K562 (cell line): ENCODE measurements around the gene BRMS1. TPM values are rescaled to one million over a fixed set of nuclear protein-coding genes. Genes with fewer than 3 reads are reported as not detected.

ENCODE experiments used
- ATAC-seq: fragments of 200-7000 bp; cut with Tn5 transposase; 3 replicates; pipeline ENCODE4 v1.9.1; 2020; ENCODE audit warnings: moderate library complexity
- BruUV-seq: library from RNA; stranded (reverse); fragments of 400-500 nt; replicated peaks from 2 replicates; lab custom pipeline; 2021; lab: Mats Ljungman, UMichigan
- CTCF ChIA-PET: fragments of 300-600 bp; formaldehyde crosslinking; extraction: SDS; loops from one replicate; lab custom pipeline; 2021; ENCODE audit warnings: low intra/inter-chr PET ratio; lab: Yijun Ruan, JAX
- POLR2A ChIA-PET: fragments of 300-600, 350-650 bp; sonication (Branson Sonifier 250); formaldehyde crosslinking; extraction: SDS; loops from one replicate; lab custom pipeline; 2021; ENCODE audit warnings: antibody characterized with exemption, inconsistent platforms; lab: Yijun Ruan, JAX
- DNase-seq, 4 experiments: peaks; one replicate each; pipeline versions ENCODE4 v3.0.0 to v3.0.0-alpha.2; 2011 to 2018; ENCODE audit warnings: low spot score in 3 of 4, mixed read lengths in 3 of 4; ENCODE audit errors: extremely low read depth in 1 of 4
- FAIRE-seq: peaks from 2 replicates; lab custom pipeline; 2011; peaks lifted over from hg19 to GRCh38; lab: Jason Lieb, UNC
- H2AFZ ChIP-seq: 2 replicates; pipeline ENCODE4 v1.6.0; 2011; ENCODE audit warnings: low read depth, low read length, control low read depth, inconsistent platforms
- H3K27ac ChIP-seq: fragments of 200-600 bp; 3 replicates; pipeline ENCODE4 v1.8.0; 2011; ENCODE audit warnings: low read depth, mild to moderate bottlenecking, control low read depth, inconsistent platforms, low read length, moderate library complexity, mixed read lengths; ENCODE audit errors: extremely low read depth
- H3K27me3 ChIP-seq, 2 experiments: fragments of 300-600 bp in 1 of 2; 2 replicates in 1 of 2; 3 replicates in 1 of 2; pipeline versions ENCODE4 v1.6.0 to v1.8.0; 2011; ENCODE audit warnings: inconsistent platforms in 2 of 2, low read length in 2 of 2, mild to moderate bottlenecking in 1 of 2, mixed read lengths in 1 of 2, moderate library complexity in 1 of 2; ENCODE audit not compliant: control insufficient read depth in 2 of 2, insufficient read depth in 2 of 2
- H3K36me3 ChIP-seq: fragments of 300-600 bp; 3 replicates; pipeline ENCODE4 v1.8.0; 2011; ENCODE audit warnings: mild to moderate bottlenecking, low read length, inconsistent platforms; ENCODE audit not compliant: control insufficient read depth, insufficient read depth
- H3K4me1 ChIP-seq, 2 experiments: fragments of 200-600 bp in 1 of 2; replicated peaks in 1 of 2; 2 replicates in 1 of 2; 3 replicates in 1 of 2; pipeline versions ENCODE4 v1.5.1 to v1.8.0; 2011; ENCODE audit warnings: inconsistent platforms in 2 of 2, low read length in 2 of 2, mild to moderate bottlenecking in 1 of 2, mixed read lengths in 1 of 2, moderate library complexity in 1 of 2; ENCODE audit not compliant: control insufficient read depth in 2 of 2, insufficient read depth in 2 of 2
- H3K4me2 ChIP-seq: 2 replicates; pipeline ENCODE4 v1.6.1; 2011; ENCODE audit warnings: low read length, control low read depth, inconsistent platforms, mixed read lengths; ENCODE audit not compliant: insufficient read depth
- H3K4me3 ChIP-seq: fragments of 200-600 bp; sonication (generic), shearing (Covaris generic); 2 replicates; pipeline ENCODE4 v1.5.1; 2016; ENCODE audit warnings: control low read depth, inconsistent platforms
- H3K79me2 ChIP-seq: fragments of 200-600 bp; 3 replicates; pipeline ENCODE4 v1.8.0; 2011; ENCODE audit warnings: low read length, inconsistent platforms; ENCODE audit not compliant: control insufficient read depth, insufficient read depth
- H3K9ac ChIP-seq, 2 experiments: 2 replicates each; pipeline versions ENCODE4 v1.6.0 to v1.6.1; 2011; ENCODE audit warnings: low read depth in 2 of 2, low read length in 2 of 2, control low read depth in 1 of 2, inconsistent platforms in 1 of 2, mild to moderate bottlenecking in 1 of 2, mixed read lengths in 1 of 2; ENCODE audit not compliant: insufficient read depth in 1 of 2
- H3K9me1 ChIP-seq: one replicate; pipeline ENCODE4 v1.6.0; 2011; ENCODE audit warnings: inconsistent platforms, mild to moderate bottlenecking, low read length, moderate library complexity; ENCODE audit not compliant: control insufficient read depth, insufficient read depth
- H3K9me3 ChIP-seq: replicated peaks from 2 replicates; pipeline ENCODE4 v1.5.1; 2011; ENCODE audit warnings: low read depth, low read length, inconsistent platforms; ENCODE audit not compliant: control insufficient read depth, insufficient read depth
- H4K20me1 ChIP-seq: replicated peaks from 2 replicates; pipeline ENCODE4 v1.6.1; 2011; ENCODE audit warnings: low read length, inconsistent platforms, mixed read lengths; ENCODE audit not compliant: control insufficient read depth, insufficient read depth
- ARID3B ChIP-seq: fragments of 250-450 bp; sonication (Bioruptor Pico); IDR thresholded peaks from 2 replicates; pipeline ENCODE4 v1.4.0; 2020; ENCODE audit warnings: borderline replicate concordance
- KAT2B ChIP-seq: IDR thresholded peaks from one replicate; pipeline ENCODE4 v1.6.1; 2012; ENCODE audit warnings: low read depth, mild to moderate bottlenecking, control low read depth, inconsistent platforms, low read length, moderate library complexity
- KLF6 ChIP-seq: fragments of 250-450 bp; sonication (Bioruptor Pico); IDR thresholded peaks from 2 replicates; pipeline ENCODE4 v1.4.0; 2020; ENCODE audit warnings: mild to moderate bottlenecking, moderate library complexity, borderline replicate concordance
- LARP7 ChIP-seq: fragments of 450-650 bp; IDR thresholded peaks from 2 replicates; pipeline ENCODE4 v1.6.1; 2016
- PATZ1 ChIP-seq: fragments of 250-450 bp; sonication (Bioruptor Pico); IDR thresholded peaks from 2 replicates; pipeline ENCODE4 v1.5.0; 2020; ENCODE audit warnings: mild to moderate bottlenecking, borderline replicate concordance
- RBFOX2 ChIP-seq: fragments of 200-400 bp; formaldehyde crosslinking; IDR thresholded peaks from 2 replicates; pipeline ENCODE4 v1.6.1; 2017; ENCODE audit warnings: low read depth, mild to moderate bottlenecking, low read length, moderate library complexity
- TFAP4 ChIP-seq: sonication (generic); formaldehyde crosslinking; IDR thresholded peaks from 2 replicates; pipeline ENCODE4 v1.8.0; 2022; ENCODE audit warnings: missing genetic modification reagents, mild to moderate bottlenecking, moderate library complexity, borderline replicate concordance
- ZBTB11 ChIP-seq, 3 experiments: fragments of 200-800 bp in 1 of 3; fragments of 250-450 bp in 1 of 3; fragments of 450-650 bp in 1 of 3; sonication (Bioruptor Pico) in 1 of 3; sonication (Bioruptor generic) in 1 of 3; formaldehyde crosslinking in 1 of 3; IDR thresholded peaks; 2 replicates each; pipeline versions ENCODE4 v1.6.1 to v1.8.0; 2016 to 2022; ENCODE audit warnings: mild to moderate bottlenecking in 2 of 3, missing genetic modification characterization in 2 of 3, missing compliant biosample characterization in 1 of 3, moderate library complexity in 1 of 3
- WGBS: fragments of 100-300 bp; shearing (Covaris generic); methylation state at CpG from one replicate; pipeline ENCODE4 v1.1.6; 2016; ENCODE audit warnings: low coverage, mixed read lengths; ENCODE audit not compliant: insufficient coverage; ENCODE audit errors: missing lambda C conversion rate; 5-methylcytosine and 5-hydroxymethylcytosine counted together
- in situ Hi-C: fragments of 300-500 bp; cut with MboI; formaldehyde crosslinking; loops from 4 replicates; pipeline ENCODE4 v1.15.0; 2018; ENCODE audit warnings: inconsistent platforms, mixed read lengths
- intact Hi-C: fragments of 100-400 bp; cut with micrococcal nuclease; formaldehyde crosslinking; loops from 2 replicates; pipeline ENCODE4 v1.14.2; 2022
- polyA plus RNA-seq, 8 experiments: library from polyadenylated mRNA; depleted of rRNA in 4 of 8; stranded (reverse) in 5 of 8; unstranded in 3 of 8; fragments of >200 nt; fragmentation: Nextera tagmentation in 2 of 8; fragmentation: Illumina TruSeq in 1 of 8; extraction: Ambion mirVana in 2 of 8; extraction: Trizol in 1 of 8; gene quantifications; 2 replicates each; pipeline versions ENCODE4 v1.2.1 to v1.2.3, GENCODE V29; 2011 to 2014; ENCODE audit warnings: inconsistent platforms in 1 of 8, missing spikeins in 1 of 8
- total RNA-seq, 7 experiments: library from RNA; depleted of rRNA in 6 of 7; stranded (reverse); fragments of >200 nt in 6 of 7; fragmentation: Illumina TruSeq in 2 of 7; extraction: Trizol in 2 of 7; gene quantifications; 2 replicates each; pipeline versions ENCODE4 v1.2.1 to v1.2.3, GENCODE V29; 2011 to 2021; ENCODE audit warnings: low replicate concordance in 1 of 7

The BRMS1 gene
- total and polyA plus RNA-seq, 9 of the 15 experiments (the other 6 are each of a cell fraction or from before 2014, with no cell fraction given): 2.2 to 78.8 (median 33.4) TPM

GRCh38 chr11:66337103-66337899, 7.6 kb downstream of the BRMS1 start:
- in situ Hi-C loops: no loop called here
- H3K9me1 ChIP-seq: no peaks in the 10 kb centered on the region
- no peak overlapping the region for H3K27ac ChIP-seq
- H3K4me3 ChIP-seq: no peak overlapping the region
- ATAC-seq: no peak
- no peaks in the 10 kb centered on the region for H3K9me3 ChIP-seq
- CTCF ChIA-PET: interaction anchor here (0.5 to 1.7 kb wide), 3 partner anchors 26 to 1216 kb away, joined by 3 to 8 read pairs (median 8); no protein-coding TSS in a partner anchor
- peaks cover 3% of the 10 kb centered on the region; the same call in 1 of the 2 replicates for H4K20me1 ChIP-seq
- POLR2A ChIA-PET: interaction anchor here (0.6 to 1.7 kb wide), 3 partner anchors 11 to 56 kb away, joined by 3 to 5 read pairs (median 4); partner anchors contain the start of genes B4GAT1 and YIF1A
- TF ChIP-seq ZBTB11 (CRISPR knock-in tag; IDR thresholded peaks at IDR 0.05) (no peak), PATZ1 (CRISPR knock-in tag) (no peak), TFAP4 (CRISPR knock-in tag) (no peak), KAT2B (no peak), RBFOX2 (peak; percentile 1; the same call in 1 of the 2 replicates), KLF6 (no peak), LARP7 (no peak), ARID3B (no peak)
- TF ChIP-seq, all 486 proteins: peak for 1
- intact Hi-C loops: no loop called here
- H3K27me3 ChIP-seq: no peaks in the 10 kb centered on the region
- FAIRE-seq (no peak), DNase-seq (peak in 1 of 4 experiments; percentile 8)
- 77% methylated on average over 11 of the region's 18 CpGs for WGBS
- peaks cover 51% of the 10 kb centered on the region; the same call in 2 of the 3 replicates for H3K36me3 ChIP-seq
- no peaks in the 10 kb centered on the region for H3K79me2 ChIP-seq
- H3K4me1 ChIP-seq: peaks cover 7 to 51% of the 10 kb centered on the region in 2 experiments; a peak in 4 of 5 replicates
- no TSS peak for BruUV-seq
- no peak overlapping the region for H3K4me2 ChIP-seq
- H3K9ac ChIP-seq: peak overlapping the region in 1 of 2 experiments; percentile 78; a peak in 1 of 4 replicates
- no peak overlapping the region for H2AFZ ChIP-seq
